Muscle layer of duodenum (tissue), 2 donors: Measurements from ENCODE around the gene LRRK2.
"Not testable (repeated sequence)": the region's sequence is repeated elsewhere in the genome, so short reads cannot be mapped to it uniquely, and the experiment has no call there.

Source experiments
- H3K27ac ChIP-seq: one replicate; pipeline ENCODE4 v1.7.0; 2013; ENCODE audit warnings: mild to moderate bottlenecking, low read length
- H3K27me3 ChIP-seq: one replicate; pipeline ENCODE4 v1.7.0; 2013; ENCODE audit warnings: low read depth, mild to moderate bottlenecking, control low read depth, low read length
- H3K36me3 ChIP-seq, 2 donors: one replicate each; pipeline ENCODE4 v1.7.0; 2013; ENCODE audit warnings: low read length in 2 of 2, control low read depth in 1 of 2, mild to moderate bottlenecking in 1 of 2; ENCODE audit not compliant: insufficient read depth in 2 of 2, control insufficient read depth in 1 of 2
- H3K4me1 ChIP-seq, 2 donors: one replicate each; pipeline ENCODE4 v1.7.0; 2013; ENCODE audit warnings: low read length in 2 of 2, mild to moderate bottlenecking in 2 of 2, control low read depth in 1 of 2, moderate library complexity in 1 of 2; ENCODE audit not compliant: insufficient read depth in 2 of 2, control insufficient read depth in 1 of 2
- H3K4me3 ChIP-seq, 2 donors: one replicate each; pipeline ENCODE4 v1.7.0; 2013; ENCODE audit warnings: low read length in 2 of 2, low read depth in 1 of 2, mild to moderate bottlenecking in 1 of 2
- H3K9me3 ChIP-seq, 2 donors: one replicate each; pipeline ENCODE4 v1.7.0; 2013; ENCODE audit warnings: low read length in 2 of 2, control low read depth in 1 of 2, mild to moderate bottlenecking in 1 of 2; ENCODE audit not compliant: control insufficient read depth in 1 of 2
- donor health status: healthy.

LRRK2 gene

DNA sequence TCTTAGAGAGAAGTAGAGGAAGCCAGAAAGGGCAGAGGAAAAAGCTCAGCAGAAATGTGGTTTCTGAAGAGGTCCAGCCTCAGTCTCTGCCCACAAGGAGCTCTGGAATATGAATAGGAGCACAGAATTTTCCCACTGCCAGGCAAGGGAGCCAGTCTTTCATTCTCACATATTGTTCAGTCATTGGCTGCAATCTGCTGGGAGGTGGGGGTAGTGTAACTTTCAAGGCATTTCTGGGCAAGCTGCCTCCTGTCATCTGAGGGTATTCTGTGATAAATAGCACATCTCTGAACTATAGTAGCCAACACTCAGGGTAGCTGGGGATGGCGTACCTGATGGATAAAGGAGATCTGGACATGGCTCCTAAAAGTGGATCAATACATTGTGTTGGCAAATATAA is 127.2 kb downstream of the LRRK2 start:
- H3K4me3 ChIP-seq = no peak overlapping the region
- H3K4me1 ChIP-seq = no peaks in the 10 kb centered on the region
- H3K36me3 ChIP-seq = peaks cover 11 to 31% of the 10 kb centered on the region in 2 donors
- H3K27ac ChIP-seq = no peak overlapping the region
- H3K9me3 ChIP-seq = no peaks in the 10 kb centered on the region
- H3K27me3 ChIP-seq = no peaks in the 10 kb centered on the region

DNA sequence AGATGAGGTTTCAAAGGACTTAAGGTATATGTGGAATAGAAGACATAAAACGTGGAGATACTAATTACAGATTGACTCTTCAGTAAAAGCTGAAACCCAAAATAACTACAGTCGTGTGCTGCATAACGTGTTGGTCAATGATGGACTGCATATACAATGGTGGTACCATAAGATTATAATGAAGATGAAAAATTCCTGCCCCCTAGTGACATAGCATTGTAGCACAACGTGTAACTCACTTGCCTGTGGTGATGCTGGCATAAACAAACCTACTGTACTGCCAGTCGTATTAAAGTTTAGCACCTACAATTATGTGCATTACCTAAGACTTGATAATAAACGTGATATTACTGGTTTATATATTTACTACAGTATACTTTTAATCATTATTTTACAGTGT is 150.3 kb downstream of the LRRK2 start:
- Histone ChIP-seq H3K27me3 (no peaks in the 10 kb centered on the region), H3K36me3 (peaks cover 0 to under 1% of the 10 kb centered on the region in 2 donors), H3K9me3 (peaks cover 0 to 3% of the 10 kb centered on the region in 2 donors), H3K4me3 (no peak overlapping the region), H3K27ac (no peak overlapping the region), H3K4me1 (no peaks in the 10 kb centered on the region)

DNA sequence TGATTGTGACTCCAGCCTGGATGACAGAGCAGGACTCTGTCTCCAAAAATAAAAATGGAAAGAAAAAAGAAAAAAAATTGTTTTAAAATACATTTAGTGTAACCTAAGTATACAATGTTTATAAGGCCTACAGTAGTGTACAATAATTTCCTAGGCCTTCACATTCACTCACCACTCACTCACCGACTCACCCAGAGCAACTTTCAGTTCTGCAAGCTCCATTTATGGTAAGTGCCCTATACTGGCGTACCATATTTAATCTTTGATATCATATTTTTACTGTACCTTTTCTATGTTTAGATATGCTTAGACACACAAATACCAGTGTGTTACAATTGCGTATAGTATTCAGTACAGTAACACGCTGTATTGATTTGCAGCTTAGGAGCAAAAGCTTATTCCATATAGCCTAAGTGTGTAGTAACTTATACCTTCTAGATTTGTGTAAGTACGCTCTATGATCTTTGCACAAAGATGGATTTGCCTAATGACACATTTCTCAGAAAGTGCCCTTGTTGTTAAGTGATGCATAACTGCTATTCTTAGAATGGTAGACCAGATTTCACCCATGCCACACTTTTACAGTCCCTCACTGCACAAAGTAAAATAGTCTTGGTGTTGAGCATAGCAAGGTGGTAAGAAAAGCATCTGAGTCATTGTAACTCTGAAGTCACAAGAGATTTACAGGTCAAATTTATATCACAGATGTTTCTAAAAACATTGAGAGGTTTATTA is 151.9 kb downstream of the LRRK2 start:
- Histone ChIP-seq H3K9me3 (peaks cover 0 to 3% of the 10 kb centered on the region in 2 donors), H3K27me3 (no peaks in the 10 kb centered on the region), H3K27ac (no peak overlapping the region), H3K4me3 (no peak overlapping the region), H3K4me1 (no peaks in the 10 kb centered on the region), H3K36me3 (no peaks in the 10 kb centered on the region)

DNA sequence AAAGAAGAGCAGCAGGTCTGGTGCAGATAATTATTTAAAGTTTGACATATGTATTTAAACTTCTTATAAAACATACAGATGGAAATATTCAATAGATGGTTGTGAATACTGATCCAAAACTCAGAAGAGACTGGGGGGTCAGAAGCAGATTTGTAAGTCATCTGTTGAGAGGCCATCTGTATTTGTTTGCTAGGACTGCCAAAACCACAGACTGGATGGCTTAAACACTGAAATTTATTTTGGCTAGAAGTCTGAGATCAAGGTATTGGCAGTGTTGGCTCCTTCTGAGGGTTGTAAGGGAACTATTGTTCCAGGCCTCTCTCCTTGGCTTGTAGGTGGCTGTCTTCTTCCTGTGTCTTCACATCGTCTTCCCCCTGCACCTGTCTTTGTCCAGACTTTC is 153.9 kb downstream of the LRRK2 start:
- H3K27me3 ChIP-seq = no peaks in the 10 kb centered on the region
- H3K4me3 ChIP-seq = no peak overlapping the region

DNA sequence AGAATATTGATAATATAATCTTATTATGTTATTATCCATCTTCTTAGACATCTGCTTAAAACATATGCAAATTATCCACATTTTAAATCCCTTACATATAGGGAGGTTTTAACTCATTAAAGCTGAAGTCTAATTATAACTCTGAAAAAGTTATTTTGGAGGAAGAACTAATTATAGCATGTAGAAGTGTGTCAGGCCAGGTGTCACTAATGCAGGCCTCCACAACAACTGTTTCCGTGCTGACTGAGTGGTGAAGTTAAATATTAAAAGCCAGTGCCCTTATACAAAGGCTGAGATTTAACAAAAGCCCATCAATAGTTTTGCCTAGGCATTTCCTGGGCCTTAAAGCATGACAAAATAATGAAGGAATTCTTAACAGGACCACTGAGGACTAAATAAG is 157.4 kb downstream of the LRRK2 start:
- Histone ChIP-seq H3K27ac (no peak overlapping the region), H3K36me3 (no peaks in the 10 kb centered on the region), H3K27me3 (no peaks in the 10 kb centered on the region), H3K9me3 (peaks cover 0 to 3% of the 10 kb centered on the region in 2 donors), H3K4me3 (no peak overlapping the region), H3K4me1 (no peaks in the 10 kb centered on the region)

More for the DNA sequence above, 153.9 kb downstream of the LRRK2 start:
- H3K4me1 ChIP-seq = no peaks in the 10 kb centered on the region
- no peak overlapping the region for H3K27ac ChIP-seq
- no peaks in the 10 kb centered on the region for H3K36me3 ChIP-seq
- peaks cover 0 to 3% of the 10 kb centered on the region in 2 donors for H3K9me3 ChIP-seq

DNA sequence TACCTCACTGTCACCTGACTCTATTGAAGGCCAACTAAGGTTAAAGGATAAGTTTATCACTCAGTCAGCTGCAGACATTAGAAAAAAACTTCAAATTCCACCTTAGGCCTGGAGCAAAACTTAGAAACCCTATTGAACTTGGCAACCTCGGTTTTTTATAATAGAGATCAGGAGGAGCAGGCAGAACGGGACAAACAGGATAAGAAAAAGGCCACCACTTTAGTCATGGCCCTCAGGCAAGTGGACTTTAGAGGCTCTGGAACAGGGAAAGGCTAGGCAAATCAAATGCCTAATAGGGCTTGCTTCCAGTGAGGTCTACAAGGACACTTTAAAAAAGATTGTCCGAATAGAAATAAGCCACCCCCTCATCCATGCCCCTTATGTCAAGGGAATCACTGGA is 162.5 kb downstream of the LRRK2 start:
- H3K9me3 ChIP-seq, H3K4me1 ChIP-seq, H3K27me3 ChIP-seq, H3K27ac ChIP-seq, H3K36me3 ChIP-seq, H3K4me3 ChIP-seq: not testable (repeated sequence)

DNA sequence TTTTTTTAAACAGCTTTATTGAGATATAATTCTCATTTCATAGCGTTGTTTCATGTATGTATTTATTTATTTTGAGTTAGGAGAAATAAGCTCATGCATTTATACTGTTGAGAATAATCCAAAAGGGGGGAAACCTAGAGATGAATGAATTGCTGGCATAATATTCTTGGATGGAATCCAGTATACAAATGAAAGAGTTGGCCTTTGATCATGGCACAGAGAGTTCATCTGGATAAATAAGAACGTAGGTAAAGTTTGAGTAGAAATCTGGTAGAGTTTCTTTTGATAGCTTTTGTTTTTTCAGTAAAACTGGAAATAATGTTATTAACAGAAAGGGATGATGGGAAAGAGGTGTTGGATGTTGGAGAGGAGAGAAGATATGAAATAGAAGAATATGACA is 166.2 kb downstream of the LRRK2 start:
- no peak overlapping the region for H3K27ac ChIP-seq
- H3K36me3 ChIP-seq = no peaks in the 10 kb centered on the region
- H3K9me3 ChIP-seq = no peaks in the 10 kb centered on the region
- no peak overlapping the region for H3K4me3 ChIP-seq
- H3K4me1 ChIP-seq = no peaks in the 10 kb centered on the region
- H3K27me3 ChIP-seq = no peaks in the 10 kb centered on the region

DNA sequence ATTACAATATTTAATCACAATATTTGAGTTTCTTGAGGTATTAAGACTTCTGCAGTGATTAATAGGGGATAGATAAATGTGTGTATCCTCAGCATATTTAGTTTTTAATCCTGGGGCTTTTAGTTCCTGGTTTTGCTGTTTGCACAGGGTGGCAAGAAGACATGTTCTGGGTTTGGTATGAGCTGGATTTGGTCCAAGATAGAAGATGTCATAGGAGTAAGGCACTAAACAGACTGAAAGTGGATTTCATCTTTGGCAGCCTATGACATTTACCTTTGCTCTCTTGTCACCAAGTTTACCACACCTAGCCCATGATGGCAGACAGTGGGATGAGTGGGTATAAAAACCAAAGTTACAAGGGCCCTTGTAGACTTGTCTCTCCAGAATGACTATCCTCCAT is 168.2 kb downstream of the LRRK2 start:
- Histone ChIP-seq H3K9me3 (no peaks in the 10 kb centered on the region), H3K27me3 (no peaks in the 10 kb centered on the region), H3K4me3 (no peak overlapping the region), H3K36me3 (no peaks in the 10 kb centered on the region), H3K27ac (no peak overlapping the region), H3K4me1 (no peaks in the 10 kb centered on the region)

DNA sequence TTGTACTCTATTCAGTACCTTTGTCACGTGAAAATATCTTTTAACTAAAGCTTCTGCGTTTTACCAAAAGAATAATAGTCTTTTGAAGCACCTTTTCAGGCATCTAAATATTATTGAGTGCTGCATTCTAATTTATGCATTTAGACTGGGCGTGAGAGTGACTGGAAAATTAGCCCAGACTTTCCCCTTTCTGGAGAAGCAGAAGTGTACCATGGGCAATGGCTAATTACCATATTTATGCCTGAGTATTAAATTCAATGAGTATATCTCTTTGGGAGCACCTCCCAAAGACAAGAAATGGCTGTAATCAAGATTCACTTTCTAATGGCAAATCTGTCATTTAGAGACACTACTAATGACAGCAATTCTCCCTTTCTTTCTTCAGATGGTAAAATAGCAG is 174.9 kb downstream of the LRRK2 start:
- Histone ChIP-seq H3K4me3 (no peak overlapping the region), H3K9me3 (no peaks in the 10 kb centered on the region), H3K4me1 (no peaks in the 10 kb centered on the region), H3K27ac (no peak overlapping the region), H3K27me3 (no peaks in the 10 kb centered on the region), H3K36me3 (no peaks in the 10 kb centered on the region)

DNA sequence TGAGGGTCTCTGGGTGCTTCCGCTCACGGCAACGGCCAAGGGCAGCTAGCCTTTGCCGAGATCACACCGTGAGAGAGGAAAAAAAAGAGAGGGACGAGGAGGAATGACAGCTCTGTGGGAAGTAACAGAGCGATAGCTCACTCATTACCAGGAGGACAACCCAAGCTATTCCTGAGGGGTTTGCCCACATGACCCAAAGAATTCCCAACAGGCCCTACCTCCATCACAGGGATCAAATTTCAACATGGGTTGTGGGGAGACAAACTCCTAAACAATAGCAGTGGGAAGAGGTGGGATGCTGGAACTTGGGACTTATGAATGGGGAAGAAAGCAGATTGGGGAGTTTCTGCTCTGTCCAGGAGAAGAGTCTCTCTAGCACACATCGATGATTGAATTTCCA is 180.6 kb downstream of the LRRK2 start:
- H3K9me3 ChIP-seq = no peaks in the 10 kb centered on the region
- no peaks in the 10 kb centered on the region for H3K27me3 ChIP-seq
- H3K27ac ChIP-seq = no peak overlapping the region
- H3K4me3 ChIP-seq = no peak overlapping the region
- H3K36me3 ChIP-seq = no peaks in the 10 kb centered on the region
- no peaks in the 10 kb centered on the region for H3K4me1 ChIP-seq
